Stimulated activated CD4-positive, alpha-beta T cell treated with anti-CD3 and anti-CD28 coated beads, TNF-alpha, amount 100 ng/mL, for 4 hours (primary cell): ENCODE data around the gene CTXN1.

Source experiments
- DNase-seq, 3 experiments: peaks; one replicate each; pipeline ENCODE4 v3.0.0-alpha.2; 2020; ENCODE audit warnings: low read depth in 3 of 3

Gene CTXN1

GRCh38 chr19:7914099-7914498 is 11.8 kb downstream of the CTXN1 start:
- DNase-seq, result no peak

- DNase-seq, result no peak
These were observed 12.3 kb downstream of the CTXN1 start for GRCh38 chr19:7913652-7914051.

GRCh38 chr19:7912697-7913564 is 13.0 kb downstream of the CTXN1 start:
- no peak for DNase-seq

GRCh38 chr19:7912144-7912696 is 13.7 kb downstream of the CTXN1 start:
- DNase-seq, result no peak

- DNase-seq, result no peak
These were observed 14.3 kb downstream of the CTXN1 start for GRCh38 chr19:7911508-7912143.

- DNase-seq, result no peak
These were observed 15.4 kb downstream of the CTXN1 start for GRCh38 chr19:7910321-7911161.

- no peak for DNase-seq
These were observed 16.4 kb downstream of the CTXN1 start for GRCh38 chr19:7909471-7910067.

- no peak for DNase-seq
These were observed 17.0 kb downstream of the CTXN1 start for GRCh38 chr19:7908742-7909461.

- DNase-seq, result no peak
These were observed 17.7 kb downstream of the CTXN1 start for GRCh38 chr19:7908078-7908699.

GRCh38 chr19:7907544-7907943 is 18.4 kb downstream of the CTXN1 start:
- no peak for DNase-seq

GRCh38 chr19:7907122-7907521 is 18.8 kb downstream of the CTXN1 start:
- DNase-seq, result no peak

GRCh38 chr19:7905859-7906258 is 20.1 kb downstream of the CTXN1 start:
- no peak for DNase-seq

- no peak for DNase-seq
These were observed 20.7 kb downstream of the CTXN1 start for GRCh38 chr19:7905268-7905667.

GRCh38 chr19:7904074-7905020 is 21.6 kb downstream of the CTXN1 start:
- peak in 1 of 3 experiments; percentile 61 for DNase-seq

- peak; percentile 100 for DNase-seq
These were observed 22.5 kb downstream of the CTXN1 start, which contains the start of gene MAP2K7 for GRCh38 chr19:7903244-7904073. Gene MAP2K7 (plus strand): TSS chr19:7903877. CDS start chr19:7903945, 68 bp downstream.

GRCh38 chr19:7902796-7903243 is 23.1 kb downstream of the CTXN1 start:
- DNase-seq, result no peak

GRCh38 chr19:7901337-7901736 is 24.6 kb downstream of the CTXN1 start:
- DNase-seq, result no peak

- no peak for DNase-seq
These were observed 25.0 kb downstream of the CTXN1 start for GRCh38 chr19:7900931-7901330.
